CD14-positive monocyte (primary cell): ENCODE data around the gene KCNQ1. TPM values are rescaled to one million over a fixed set of nuclear protein-coding genes. Genes with fewer than 3 reads are reported as not detected.

Experiments used
- DNase-seq, 3 donors: peaks; one replicate each; pipeline ENCODE4 v3.0.0-alpha.2; 2011 to 2022
- H2AFZ ChIP-seq: 2 replicates; pipeline ENCODE4 v1.6.0; 2012; ENCODE audit warnings: mild to moderate bottlenecking, low read depth, low read length, inconsistent platforms; ENCODE audit not compliant: insufficient read depth, poor library complexity, severe bottlenecking
- H3K27ac ChIP-seq, 2 donors: 1 replicate in 1 of 2; 2 replicates in 1 of 2; pipeline ENCODE4 v1.5.1; 2012 to 2013; ENCODE audit warnings: low read length in 2 of 2, control low read depth in 1 of 2, inconsistent platforms in 1 of 2, low read depth in 1 of 2, mild to moderate bottlenecking in 1 of 2
- H3K27me3 ChIP-seq, 2 donors: one replicate each; pipeline versions ENCODE4 v1.6.0 to v1.6.1; 2011 to 2013; ENCODE audit warnings: low read length in 2 of 2; ENCODE audit not compliant: control insufficient read depth in 2 of 2, insufficient read depth in 2 of 2
- H3K36me3 ChIP-seq, 2 donors: replicated peaks in 1 of 2; 1 replicate in 1 of 2; 2 replicates in 1 of 2; pipeline versions ENCODE4 v1.5.1 to v1.6.1; 2012 to 2013; ENCODE audit warnings: low read length in 2 of 2, control low read depth in 1 of 2, inconsistent platforms in 1 of 2, mild to moderate bottlenecking in 1 of 2; ENCODE audit not compliant: insufficient read depth in 2 of 2, control insufficient read depth in 1 of 2
- H3K4me1 ChIP-seq, 2 donors: 1 replicate in 1 of 2; 2 replicates in 1 of 2; pipeline versions ENCODE4 v1.5.1 to v1.6.1; 2012 to 2013; ENCODE audit warnings: low read length in 2 of 2, control low read depth in 1 of 2, inconsistent platforms in 1 of 2, mild to moderate bottlenecking in 1 of 2, moderate library complexity in 1 of 2; ENCODE audit not compliant: insufficient read depth in 2 of 2, control insufficient read depth in 1 of 2
- H3K4me2 ChIP-seq: replicated peaks from 2 replicates; pipeline ENCODE3; 2012; ENCODE audit warnings: low read length, moderate library complexity, mild to moderate bottlenecking; ENCODE audit not compliant: poor library complexity, severe bottlenecking; ENCODE audit errors: extremely low read depth
- H3K4me3 ChIP-seq, 3 experiments: fragments of 200-600 bp in 1 of 3; sonication (generic) in 1 of 3; replicated peaks in 1 of 3; 1 replicate in 2 of 3; 2 replicates in 1 of 3; pipeline ENCODE4 v1.5.1; 2011 to 2013; ENCODE audit warnings: low read length in 3 of 3, mild to moderate bottlenecking in 3 of 3, control low read depth in 2 of 3, low read depth in 2 of 3, inconsistent platforms in 1 of 3, moderate library complexity in 1 of 3
- H3K79me2 ChIP-seq: 2 replicates; pipeline ENCODE4 v1.6.0; 2012; ENCODE audit warnings: mild to moderate bottlenecking, control low read depth, inconsistent platforms, low read length, moderate library complexity; ENCODE audit not compliant: insufficient read depth
- H3K9ac ChIP-seq: 2 replicates; pipeline ENCODE4 v1.6.0; 2017; ENCODE audit warnings: low read length, mild to moderate bottlenecking; ENCODE audit not compliant: insufficient read depth, poor library complexity, severe bottlenecking
- H3K9me3 ChIP-seq, 2 donors: replicated peaks in 1 of 2; 1 replicate in 1 of 2; 2 replicates in 1 of 2; pipeline versions ENCODE4 v1.5.1 to v1.6.1; 2012 to 2013; ENCODE audit warnings: low read length in 2 of 2, control low read depth in 1 of 2; ENCODE audit not compliant: control insufficient read depth in 1 of 2, insufficient read depth in 1 of 2
- H4K20me1 ChIP-seq: 2 replicates; pipeline ENCODE4 v1.6.0; 2012; ENCODE audit warnings: mild to moderate bottlenecking, low read length, control low read depth, moderate library complexity; ENCODE audit not compliant: insufficient read depth
- H3K27ac Mint-ChIP-seq, 7 donors: one replicate each; pipeline ENCODE4 v1.8.0; 2020; ENCODE audit warnings: mild to moderate bottlenecking in 7 of 7, mixed read lengths in 7 of 7, moderate library complexity in 6 of 7, inconsistent platforms in 2 of 7
- H3K27me3 Mint-ChIP-seq, 3 donors: one replicate each; pipeline ENCODE4 v1.8.0; 2021 to 2022; ENCODE audit warnings: low read depth in 3 of 3, mild to moderate bottlenecking in 3 of 3, mixed read lengths in 3 of 3, moderate library complexity in 3 of 3, inconsistent platforms in 1 of 3
- H3K36me3 Mint-ChIP-seq, 2 donors: one replicate each; pipeline ENCODE4 v1.8.0; 2020; ENCODE audit warnings: mixed read lengths in 2 of 2, inconsistent platforms in 1 of 2, mild to moderate bottlenecking in 1 of 2
- H3K4me1 Mint-ChIP-seq: one replicate; pipeline ENCODE4 v1.8.0; 2020; ENCODE audit warnings: mild to moderate bottlenecking, mixed read lengths
- H3K4me3 Mint-ChIP-seq, 2 donors: one replicate each; pipeline ENCODE4 v1.8.0; 2020; ENCODE audit warnings: mild to moderate bottlenecking in 2 of 2, mixed read lengths in 2 of 2, moderate library complexity in 1 of 2
- H3K9me3 Mint-ChIP-seq, 7 donors: one replicate each; pipeline ENCODE4 v1.8.0; 2020 to 2022; ENCODE audit warnings: mixed read lengths in 7 of 7, mild to moderate bottlenecking in 6 of 7, moderate library complexity in 6 of 7, inconsistent platforms in 2 of 7
- WGBS: methylation state at CpG from one replicate; pipeline ENCODE4 v1.1.5; 2013; ENCODE audit warnings: missing lambda C conversion rate; ENCODE audit not compliant: insufficient coverage; 5-methylcytosine and 5-hydroxymethylcytosine counted together
- intact Hi-C, 2 donors: fragments of 100-400 bp; cut with micrococcal nuclease; formaldehyde crosslinking; loops; one replicate each; pipeline versions ENCODE4 v1.15.0 to v1.15.1; 2023
- polyA plus RNA-seq, 3 donors: library from polyadenylated mRNA; depleted of rRNA in 1 of 3; unstranded in 2 of 3; stranded (reverse) in 1 of 3; fragments of 300-500 nt in 2 of 3; fragments of >200 nt in 1 of 3; fragmentation: Illumina TruSeq in 2 of 3; gene quantifications; 1 replicate in 2 of 3; 2 replicates in 1 of 3; pipeline ENCODE4 v1.2.3, GENCODE V29; 2012 to 2021
- TF ChIP-seq, protein P1 (sequence below): fragments of 200-600 bp; IDR thresholded peaks from one replicate; pipeline ENCODE4 v1.8.0; 2022; ENCODE audit warnings: antibody characterized with exemption, mild to moderate bottlenecking

The KCNQ1 gene
- polyA plus RNA-seq, 3 donors: 14.9 to 31.8 (median 21.6) TPM

DNA sequence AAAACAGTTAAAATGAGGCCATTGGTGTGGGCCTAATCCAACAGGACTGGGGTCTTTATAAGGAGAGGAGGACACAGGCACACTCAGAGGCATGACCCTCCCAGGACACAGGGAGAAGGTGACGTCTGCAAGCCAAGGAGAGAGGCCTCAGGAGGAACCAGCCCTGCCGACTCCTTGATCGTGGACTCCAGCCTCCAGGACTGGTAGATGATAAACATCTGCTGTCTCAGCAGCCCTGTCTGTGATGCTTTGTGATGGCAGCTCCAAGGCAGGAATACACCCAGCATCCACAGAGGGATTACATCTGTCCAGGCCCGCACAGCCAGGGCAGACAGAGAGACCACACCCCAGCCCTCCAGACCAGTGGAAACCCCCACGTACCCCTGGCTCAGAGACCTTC lies 422.3 kb downstream of the KCNQ1 start:
- Mint-ChIP-seq H3K27ac (no peak overlapping the region), H3K9me3 (peaks cover 2 to 16% (median 10%) of the 10 kb centered on the region in 7 donors), H3K27me3 (peaks cover 68 to 86% (median 71%) of the 10 kb centered on the region in 3 donors), H3K4me3 (peak overlapping the region in 1 of 2 donors; percentile 47), H3K36me3 (peaks cover 2 to 8% of the 10 kb centered on the region in 2 donors), H3K4me1 (peaks cover 16% of the 10 kb centered on the region)
- H3K27me3 ChIP-seq: peaks cover 34 to 68% of the 10 kb centered on the region in 2 donors
- no peak overlapping the region for H2AFZ ChIP-seq
- H3K4me1 ChIP-seq: peaks cover 5 to 22% of the 10 kb centered on the region in 2 donors
- intact Hi-C loops: no loop called here
- no peak overlapping the region for H3K4me2 ChIP-seq
- H3K9me3 ChIP-seq: peaks cover 0 to 5% of the 10 kb centered on the region in 2 donors
- no peaks in the 10 kb centered on the region for H3K79me2 ChIP-seq
- H3K9ac ChIP-seq: no peak overlapping the region
- no peaks in the 10 kb centered on the region for H4K20me1 ChIP-seq
- 91% methylated on average over 5 of the region's 5 CpGs for WGBS
- H3K36me3 ChIP-seq: no peaks in the 10 kb centered on the region
- no peak overlapping the region for H3K4me3 ChIP-seq
- TF ChIP-seq, protein P1, sequence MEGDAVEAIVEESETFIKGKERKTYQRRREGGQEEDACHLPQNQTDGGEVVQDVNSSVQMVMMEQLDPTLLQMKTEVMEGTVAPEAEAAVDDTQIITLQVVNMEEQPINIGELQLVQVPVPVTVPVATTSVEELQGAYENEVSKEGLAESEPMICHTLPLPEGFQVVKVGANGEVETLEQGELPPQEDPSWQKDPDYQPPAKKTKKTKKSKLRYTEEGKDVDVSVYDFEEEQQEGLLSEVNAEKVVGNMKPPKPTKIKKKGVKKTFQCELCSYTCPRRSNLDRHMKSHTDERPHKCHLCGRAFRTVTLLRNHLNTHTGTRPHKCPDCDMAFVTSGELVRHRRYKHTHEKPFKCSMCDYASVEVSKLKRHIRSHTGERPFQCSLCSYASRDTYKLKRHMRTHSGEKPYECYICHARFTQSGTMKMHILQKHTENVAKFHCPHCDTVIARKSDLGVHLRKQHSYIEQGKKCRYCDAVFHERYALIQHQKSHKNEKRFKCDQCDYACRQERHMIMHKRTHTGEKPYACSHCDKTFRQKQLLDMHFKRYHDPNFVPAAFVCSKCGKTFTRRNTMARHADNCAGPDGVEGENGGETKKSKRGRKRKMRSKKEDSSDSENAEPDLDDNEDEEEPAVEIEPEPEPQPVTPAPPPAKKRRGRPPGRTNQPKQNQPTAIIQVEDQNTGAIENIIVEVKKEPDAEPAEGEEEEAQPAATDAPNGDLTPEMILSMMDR: no peak
- H3K27ac ChIP-seq: no peak overlapping the region
- DNase-seq: no peak

GRCh38 chr11:2867722-2868505 lies 423.1 kb downstream of the KCNQ1 start:
- Histone ChIP-seq H3K27ac (no peak overlapping the region), H3K36me3 (no peaks in the 10 kb centered on the region), H3K9me3 (peaks cover 0 to 5% of the 10 kb centered on the region in 2 donors), H4K20me1 (no peaks in the 10 kb centered on the region), H2AFZ (peak overlapping the region; percentile 29), H3K9ac (no peak overlapping the region), H3K27me3 (peaks cover 34 to 68% of the 10 kb centered on the region in 2 donors), H3K4me3 (peak overlapping the region; percentile 7 to 70 (median 29)), H3K79me2 (no peaks in the 10 kb centered on the region), H3K4me2 (peak overlapping the region; percentile 67), H3K4me1 (peaks cover 5 to 15% of the 10 kb centered on the region in 2 donors)
- H3K36me3 Mint-ChIP-seq: peaks cover 2 to 8% of the 10 kb centered on the region in 2 donors
- H3K4me3 Mint-ChIP-seq: peak overlapping the region; percentile 70 to 94
- peaks cover 16% of the 10 kb centered on the region for H3K4me1 Mint-ChIP-seq
- no peak for DNase-seq
- peaks cover 68 to 82% (median 74%) of the 10 kb centered on the region in 3 donors for H3K27me3 Mint-ChIP-seq
- 42% methylated on average over 14 of the region's 25 CpGs for WGBS
- intact Hi-C loops: no loop called here
- no peak overlapping the region for H3K27ac Mint-ChIP-seq
- peaks cover 2 to 16% (median 10%) of the 10 kb centered on the region in 7 donors for H3K9me3 Mint-ChIP-seq
- TF ChIP-seq, protein P1: no peak
